ENCODE measurements around the gene FCN2.

Gene FCN2

GRCh38 chr9:134885001-134885678 lies 4.5 kb downstream of the FCN2 start:
- H3K27ac Mint-ChIP-seq: no peak overlapping the region
- H3K27me3 Mint-ChIP-seq: peaks cover 87% of the 10 kb centered on the region
- intact Hi-C loops (cut with micrococcal nuclease): no loop called here
- H3K4me3 Mint-ChIP-seq: no peak overlapping the region
- no peaks in the 10 kb centered on the region for H3K36me3 Mint-ChIP-seq (ENCODE audit: low read depth)
- peaks cover 18% of the 10 kb centered on the region for H3K4me1 Mint-ChIP-seq (ENCODE audit: low read depth)
- H3K9me3 Mint-ChIP-seq: no peaks in the 10 kb centered on the region

GRCh38 chr9:134885679-134886412 lies 5.2 kb downstream of the FCN2 start:
- Mint-ChIP-seq H3K27me3 (peaks cover 81% of the 10 kb centered on the region), H3K4me3 (no peak overlapping the region), H3K4me1 (ENCODE audit: low read depth) (peaks cover 20% of the 10 kb centered on the region), H3K9me3 (no peaks in the 10 kb centered on the region), H3K36me3 (ENCODE audit: low read depth) (no peaks in the 10 kb centered on the region), H3K27ac (no peak overlapping the region)
- intact Hi-C loops (cut with micrococcal nuclease): no loop called here

GRCh38 chr9:134886413-134886913 lies 5.9 kb downstream of the FCN2 start:
- Mint-ChIP-seq H3K4me3 (no peak overlapping the region), H3K27ac (no peak overlapping the region), H3K36me3 (ENCODE audit: low read depth) (no peaks in the 10 kb centered on the region), H3K27me3 (peaks cover 78% of the 10 kb centered on the region), H3K4me1 (ENCODE audit: low read depth) (peaks cover 26% of the 10 kb centered on the region), H3K9me3 (no peaks in the 10 kb centered on the region)
- intact Hi-C loops (cut with micrococcal nuclease): no loop called here

DNA sequence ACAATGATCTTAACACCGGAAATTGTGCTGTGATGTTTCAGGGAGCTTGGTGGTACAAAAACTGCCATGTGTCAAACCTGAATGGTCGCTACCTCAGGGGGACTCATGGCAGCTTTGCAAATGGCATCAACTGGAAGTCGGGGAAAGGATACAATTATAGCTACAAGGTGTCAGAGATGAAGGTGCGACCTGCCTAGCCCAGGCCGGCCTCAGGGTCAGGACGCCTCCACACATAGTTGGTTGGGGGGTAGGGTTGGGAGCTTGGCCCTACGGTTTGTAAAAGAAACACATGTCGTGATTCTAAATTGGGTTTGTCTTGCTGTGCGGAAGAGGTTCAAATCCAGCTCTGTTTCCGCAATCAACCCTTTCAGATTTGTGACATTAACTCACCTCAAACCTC lies 6.6 kb downstream of the FCN2 start:
- intact Hi-C loops (cut with micrococcal nuclease): no loop called here
- H3K36me3 Mint-ChIP-seq (ENCODE audit: low read depth): no peaks in the 10 kb centered on the region
- peaks cover 79% of the 10 kb centered on the region for H3K27me3 Mint-ChIP-seq
- peak overlapping the region; percentile 59 for H3K27ac Mint-ChIP-seq
- H3K4me1 Mint-ChIP-seq (ENCODE audit: low read depth): peaks cover 34% of the 10 kb centered on the region
- no peaks in the 10 kb centered on the region for H3K9me3 Mint-ChIP-seq
- no peak overlapping the region for H3K4me3 Mint-ChIP-seq

DNA sequence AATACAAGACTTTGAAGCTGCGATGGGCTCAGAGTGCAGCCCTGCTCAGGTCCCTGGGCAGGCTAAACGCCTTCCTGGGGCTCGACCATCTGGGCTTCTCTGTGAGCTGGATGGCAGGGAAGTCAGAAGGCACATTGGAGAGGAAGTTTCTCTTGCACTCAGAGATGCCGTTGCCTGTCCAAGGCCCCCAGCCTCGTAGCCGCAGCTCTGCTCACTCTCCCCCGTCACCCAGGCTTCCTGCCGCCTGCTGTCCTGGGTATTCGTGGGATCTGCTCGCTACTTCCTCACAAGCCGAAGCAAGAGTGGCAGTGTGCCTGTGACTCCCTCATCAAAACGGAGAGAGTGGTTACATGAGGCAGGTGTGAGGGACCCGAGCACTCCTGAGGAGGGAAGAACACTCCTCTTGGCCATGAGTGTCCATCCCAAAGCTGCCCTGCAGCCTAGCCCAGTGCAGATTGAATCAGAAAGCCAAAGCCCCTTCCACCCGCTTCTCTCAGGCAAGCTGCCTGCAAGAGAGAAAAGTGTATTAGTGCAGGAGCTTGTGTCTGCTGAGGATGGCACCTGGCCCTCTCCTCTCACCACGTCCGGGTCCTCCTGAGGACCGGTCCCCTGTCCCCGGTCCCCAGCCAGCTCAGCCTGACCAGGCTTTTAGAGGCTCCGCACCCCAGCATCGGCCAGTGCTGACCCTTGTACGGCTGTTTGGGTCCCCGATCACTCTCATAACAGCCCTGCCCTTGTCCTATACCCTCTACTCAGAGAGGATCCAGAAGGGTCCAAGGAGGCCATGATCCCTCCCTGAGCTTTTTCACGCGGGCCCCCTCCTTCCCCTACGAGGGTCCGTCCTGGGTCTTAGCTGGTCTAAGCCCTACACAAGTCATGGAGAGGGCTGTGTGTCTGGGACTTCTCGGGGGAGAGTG lies 7.3 kb downstream of the FCN2 start:
- Mint-ChIP-seq H3K9me3 (no peaks in the 10 kb centered on the region), H3K4me1 (ENCODE audit: low read depth) (peaks cover 36% of the 10 kb centered on the region), H3K27ac (peak overlapping the region; percentile 59), H3K36me3 (ENCODE audit: low read depth) (no peaks in the 10 kb centered on the region), H3K27me3 (peaks cover 77% of the 10 kb centered on the region), H3K4me3 (no peak overlapping the region)
- intact Hi-C loops (cut with micrococcal nuclease): no loop called here

DNA sequence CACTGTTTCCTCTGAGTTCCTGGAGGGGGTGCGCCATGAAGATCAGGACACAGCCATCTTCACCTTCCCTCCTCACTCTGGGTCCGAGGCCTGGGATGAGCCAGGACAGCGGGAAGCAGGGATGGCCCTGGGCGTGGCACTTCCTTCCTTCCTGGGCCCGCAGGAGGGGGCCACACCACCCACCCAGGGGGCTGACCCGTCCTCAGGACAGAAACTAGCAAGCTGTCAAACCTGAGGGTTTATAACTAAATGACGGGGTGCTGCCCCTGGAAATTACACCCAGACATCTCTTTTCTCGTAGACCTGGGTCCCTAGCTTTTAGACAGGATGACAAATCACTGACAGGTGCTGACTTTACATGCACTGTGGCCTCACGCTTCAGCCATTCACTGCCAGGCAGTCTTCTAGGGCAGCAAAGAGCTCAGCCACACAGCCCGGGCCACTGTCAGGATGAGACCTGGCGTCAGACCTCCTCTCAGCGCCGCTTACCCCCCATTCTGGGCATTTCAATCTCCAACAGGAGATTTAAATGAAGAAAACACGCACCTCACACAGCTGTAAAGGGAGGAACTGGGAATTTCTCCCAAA lies 8.1 kb downstream of the FCN2 start:
- Mint-ChIP-seq H3K27ac (no peak overlapping the region), H3K4me1 (ENCODE audit: low read depth) (peaks cover 36% of the 10 kb centered on the region), H3K27me3 (peaks cover 78% of the 10 kb centered on the region)

DNA sequence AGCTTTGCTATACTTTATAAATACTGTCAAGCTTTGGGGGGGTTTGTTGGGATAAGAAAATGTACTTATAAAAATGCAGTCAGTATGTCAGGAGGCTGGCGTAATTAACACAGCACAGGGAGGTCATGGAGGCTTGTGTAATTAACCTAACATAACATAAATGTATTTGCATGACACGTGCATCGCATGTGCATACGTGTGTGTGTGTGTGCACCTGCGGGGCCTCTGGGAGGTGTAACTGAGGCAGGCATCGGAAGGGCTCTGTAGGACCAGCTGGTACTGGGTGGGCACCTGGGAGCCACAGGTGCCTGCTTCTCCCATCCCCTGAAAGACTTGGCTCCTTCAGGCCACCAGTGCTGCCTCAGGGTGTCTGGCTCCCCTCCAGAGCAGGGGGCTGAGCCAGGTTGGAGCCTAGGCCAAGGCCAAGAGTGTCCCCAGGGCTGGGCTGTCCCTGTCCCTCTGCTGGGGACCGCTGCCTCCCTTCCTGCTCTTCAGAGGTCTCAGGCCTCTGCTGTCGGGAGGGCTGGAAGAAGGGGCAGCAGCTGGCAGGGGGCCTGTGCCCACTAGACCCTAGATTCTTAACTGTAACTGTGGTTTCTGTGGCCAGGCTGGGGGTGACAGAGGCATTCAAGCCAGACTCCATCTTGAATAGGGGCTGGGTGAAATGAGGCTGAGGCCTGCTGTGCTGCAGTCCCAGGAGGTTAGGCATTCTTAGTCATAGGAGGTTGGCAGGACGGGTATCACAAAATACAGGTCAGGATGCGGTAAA lies 9.0 kb downstream of the FCN2 start:
- peaks cover 78% of the 10 kb centered on the region for H3K27me3 Mint-ChIP-seq
- H3K9me3 Mint-ChIP-seq: no peaks in the 10 kb centered on the region
- H3K4me3 Mint-ChIP-seq: no peak overlapping the region
- H3K36me3 Mint-ChIP-seq (ENCODE audit: low read depth): no peaks in the 10 kb centered on the region
- intact Hi-C loops (cut with micrococcal nuclease): no loop called here
- peaks cover 36% of the 10 kb centered on the region for H3K4me1 Mint-ChIP-seq (ENCODE audit: low read depth)
- H3K27ac Mint-ChIP-seq: no peak overlapping the region

More for the DNA sequence above, 8.1 kb downstream of the FCN2 start:
- intact Hi-C loops (cut with micrococcal nuclease): no loop called here
- Mint-ChIP-seq H3K4me3 (no peak overlapping the region), H3K36me3 (ENCODE audit: low read depth) (no peaks in the 10 kb centered on the region), H3K9me3 (no peaks in the 10 kb centered on the region)

DNA sequence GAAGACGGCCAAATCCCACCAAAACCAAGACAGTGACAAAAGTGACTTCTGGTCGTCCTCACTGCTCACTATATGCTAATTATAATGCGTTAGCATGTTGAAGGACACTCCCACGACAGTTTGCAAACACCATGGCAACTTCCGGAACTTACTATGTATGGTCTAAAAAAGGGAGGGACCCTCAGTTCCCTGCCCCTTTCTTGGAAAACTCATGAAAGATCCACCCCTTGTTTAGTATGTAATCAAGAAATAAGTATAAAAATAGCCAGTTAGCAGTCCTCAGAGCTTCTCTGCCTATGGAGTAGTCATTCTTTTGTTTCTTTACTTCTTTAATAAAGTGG lies 9.5 kb downstream of the FCN2 start:
- peaks cover 2% of the 10 kb centered on the region for H3K36me3 Mint-ChIP-seq (ENCODE audit: low read depth)
- H3K4me1 Mint-ChIP-seq (ENCODE audit: low read depth): peaks cover 37% of the 10 kb centered on the region
- intact Hi-C loops (cut with micrococcal nuclease): no loop called here
- H3K27me3 Mint-ChIP-seq: peaks cover 79% of the 10 kb centered on the region
- H3K27ac Mint-ChIP-seq: no peak overlapping the region
- H3K9me3 Mint-ChIP-seq: peaks cover 3% of the 10 kb centered on the region
- H3K4me3 Mint-ChIP-seq: no peak overlapping the region

- Mint-ChIP-seq H3K4me1 (ENCODE audit: low read depth) (peaks cover 47% of the 10 kb centered on the region), H3K9me3 (peaks cover 6% of the 10 kb centered on the region), H3K36me3 (ENCODE audit: low read depth) (peaks cover 5% of the 10 kb centered on the region), H3K4me3 (no peak overlapping the region), H3K27ac (peak overlapping the region; percentile 12), H3K27me3 (peaks cover 77% of the 10 kb centered on the region)
- intact Hi-C loops (cut with micrococcal nuclease): no loop called here
Observed at GRCh38 chr9:134891053-134891452, 10.4 kb downstream of the FCN2 start.

DNA sequence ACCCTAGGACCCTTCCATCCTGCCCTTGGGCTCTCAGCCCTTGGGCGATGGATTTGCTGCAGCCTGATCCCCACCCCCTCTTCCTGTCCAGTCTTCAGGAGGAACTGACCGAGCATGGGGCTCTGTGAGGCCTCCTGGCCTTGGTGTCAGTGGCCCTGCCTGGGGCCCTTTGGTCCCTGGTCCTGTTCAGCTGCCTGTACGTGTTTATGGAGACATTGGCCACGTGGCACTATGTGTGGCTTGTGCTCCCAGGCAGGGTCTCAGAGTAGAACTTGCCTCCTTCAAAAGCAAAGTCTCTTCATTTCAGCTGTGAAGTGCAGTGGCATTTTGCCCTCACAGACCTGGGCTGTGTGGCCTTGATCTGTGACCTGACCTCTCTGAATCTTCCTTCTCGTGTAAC lies 11.1 kb downstream of the FCN2 start:
- peaks cover 5% of the 10 kb centered on the region for H3K36me3 Mint-ChIP-seq (ENCODE audit: low read depth)
- peaks cover 76% of the 10 kb centered on the region for H3K27me3 Mint-ChIP-seq
- intact Hi-C loops (cut with micrococcal nuclease): no loop called here
- H3K9me3 Mint-ChIP-seq: peaks cover 6% of the 10 kb centered on the region
- peak overlapping the region; percentile 12 for H3K27ac Mint-ChIP-seq
- H3K4me3 Mint-ChIP-seq: no peak overlapping the region
- peaks cover 52% of the 10 kb centered on the region for H3K4me1 Mint-ChIP-seq (ENCODE audit: low read depth)

- H3K27me3 Mint-ChIP-seq: peaks cover 76% of the 10 kb centered on the region
- H3K36me3 Mint-ChIP-seq (ENCODE audit: low read depth): peaks cover 5% of the 10 kb centered on the region
- H3K27ac Mint-ChIP-seq: no peak overlapping the region
- intact Hi-C loops (cut with micrococcal nuclease): no loop called here
- H3K9me3 Mint-ChIP-seq: peaks cover 6% of the 10 kb centered on the region
- peaks cover 53% of the 10 kb centered on the region for H3K4me1 Mint-ChIP-seq (ENCODE audit: low read depth)
- H3K4me3 Mint-ChIP-seq: no peak overlapping the region
Observed at GRCh38 chr9:134892221-134892620, 11.6 kb downstream of the FCN2 start.

GRCh38 chr9:134892820-134893420 lies 12.3 kb downstream of the FCN2 start:
- Mint-ChIP-seq H3K36me3 (ENCODE audit: low read depth) (peaks cover 5% of the 10 kb centered on the region), H3K9me3 (peaks cover 6% of the 10 kb centered on the region), H3K4me3 (no peak overlapping the region), H3K27ac (no peak overlapping the region), H3K4me1 (ENCODE audit: low read depth) (peaks cover 50% of the 10 kb centered on the region), H3K27me3 (peaks cover 69% of the 10 kb centered on the region)
- intact Hi-C loops (cut with micrococcal nuclease): no loop called here

Data from dendritic cell treated with granulocyte-macrophage colony-stimulating factor and Interleukin-4, amounts not matched to agents 40 ng/mL and 50 ng/mL, for 4 days (primary cell).